HG03565 (cell line): Measurements from ENCODE around the gene STEAP2.
A peak's percentile ranks its signal among the peaks of the same experiment; 100 is the strongest.
"Not testable (repeated sequence)": the region's sequence is repeated elsewhere in the genome, so short reads cannot be mapped to it uniquely, and the experiment has no call there.

Experiments used
- ATAC-seq: cut with Tn5 transposase; IDR thresholded peaks from one replicate; pipeline ENCODE4 v1.9.1; 2021; ENCODE audit warnings: mild to moderate bottlenecking, moderate library complexity; ENCODE audit not compliant: unreplicated experiment

STEAP2 gene

GRCh38 chr7:90211391-90212148 lies at the start of gene STEAP2:
Gene STEAP2 (plus strand): TSS chr7:90211740. CDS start chr7:90225083, 13,343 bp downstream.
- ATAC-seq = peak; percentile 81

- no peak for ATAC-seq
Observed at GRCh38 chr7:90163534-90163933, 48.0 kb upstream of the STEAP2 start.

- no peak for ATAC-seq
Observed at GRCh38 chr7:90165724-90166123, 45.8 kb upstream of the STEAP2 start.

- no peak for ATAC-seq
Observed at GRCh38 chr7:90166153-90166552, 45.4 kb upstream of the STEAP2 start.

DNA sequence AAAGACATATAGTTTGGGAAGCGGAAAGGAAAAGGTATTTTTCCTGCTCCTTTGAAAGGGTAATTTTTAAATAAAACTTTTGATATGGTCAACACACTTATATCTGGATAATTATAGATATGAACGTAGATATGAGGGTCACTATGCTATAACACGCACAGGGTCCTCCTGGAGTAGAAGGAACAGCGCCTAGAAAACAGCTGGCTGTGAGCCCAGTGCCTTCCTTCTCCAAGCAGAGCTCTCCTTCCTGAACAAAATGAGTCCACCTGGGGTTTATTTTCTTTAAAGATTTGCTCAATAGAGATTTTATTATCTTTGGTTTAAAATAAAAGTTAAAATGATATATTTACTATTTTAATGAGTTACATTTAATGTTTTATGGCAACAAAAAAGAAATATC lies 44.2 kb upstream of the STEAP2 start:
- no peak for ATAC-seq

DNA sequence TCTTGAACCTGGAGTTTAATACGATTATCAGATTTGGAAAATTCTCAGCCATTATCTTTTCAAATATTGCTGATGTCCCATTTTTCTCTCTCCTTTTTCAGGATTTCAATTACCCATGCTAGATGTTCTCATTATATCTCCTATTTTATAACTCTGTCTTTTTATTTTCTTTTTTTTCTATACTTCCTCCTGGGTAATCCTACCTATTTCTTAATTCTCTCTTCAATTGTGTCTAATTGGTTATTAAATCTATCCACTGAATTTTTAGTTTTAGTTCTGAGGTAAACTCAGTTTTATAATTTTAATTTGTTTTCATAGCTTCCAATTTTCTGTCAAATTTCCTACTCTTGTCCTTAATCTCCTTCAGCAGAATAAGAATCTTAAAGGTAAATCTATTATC lies 41.6 kb upstream of the STEAP2 start:
- no peak for ATAC-seq

- no peak for ATAC-seq
Observed at GRCh38 chr7:90172121-90172520, 39.4 kb upstream of the STEAP2 start.

DNA sequence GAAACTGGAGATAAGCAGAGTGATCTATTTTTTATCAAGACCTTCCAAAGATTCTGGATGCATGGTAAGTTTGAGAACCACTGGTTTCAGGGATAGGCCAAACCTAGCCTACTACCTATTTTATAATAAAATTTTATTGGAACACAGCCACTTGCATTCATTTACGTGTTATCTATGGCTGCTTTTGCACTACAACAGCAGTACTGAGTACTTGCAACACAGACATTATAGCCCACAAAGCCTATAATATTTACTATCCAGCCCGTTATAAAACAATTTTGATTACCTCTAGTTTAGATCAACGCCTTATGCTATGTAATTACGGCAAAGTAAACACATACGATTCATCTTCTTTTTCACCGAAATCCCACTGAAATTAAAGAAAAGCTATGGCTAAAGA lies 38.9 kb upstream of the STEAP2 start:
- ATAC-seq = no peak

GRCh38 chr7:90173127-90173844 lies 38.3 kb upstream of the STEAP2 start:
- peak; percentile 88 for ATAC-seq

- no peak for ATAC-seq
Observed at GRCh38 chr7:90175667-90176066, 35.9 kb upstream of the STEAP2 start.

- no peak for ATAC-seq
Observed at GRCh38 chr7:90176195-90176594, 35.3 kb upstream of the STEAP2 start.

- no peak for ATAC-seq
Observed at GRCh38 chr7:90178166-90178565, 33.4 kb upstream of the STEAP2 start.

DNA sequence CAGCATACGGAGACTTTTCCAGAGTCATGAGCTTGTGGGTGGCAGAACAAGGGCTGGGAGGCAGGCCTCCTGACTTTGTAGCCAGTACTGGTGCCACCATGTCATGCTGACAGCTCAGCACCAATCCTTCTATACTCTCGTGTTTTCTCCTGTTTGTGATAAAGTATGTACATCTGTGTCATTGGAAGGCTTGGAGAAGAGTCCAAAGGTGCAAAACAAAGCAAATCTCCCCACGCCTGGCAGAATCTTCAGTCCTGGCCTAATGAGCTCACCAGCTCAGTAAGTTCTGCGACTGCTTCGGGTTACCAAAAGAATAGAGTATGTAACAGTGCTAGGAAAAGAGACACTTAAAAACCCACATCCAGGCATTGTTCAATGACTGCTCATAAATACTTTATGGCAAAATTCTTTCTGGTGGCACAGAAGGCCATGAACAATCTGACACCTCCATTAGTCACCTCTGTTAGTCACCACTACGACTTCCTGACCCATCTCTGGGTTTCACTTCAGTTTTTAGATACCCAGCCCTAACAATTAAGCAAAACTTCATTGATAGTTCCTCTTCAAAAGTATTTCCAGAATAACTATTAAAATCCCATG lies 32.8 kb upstream of the STEAP2 start:
- ATAC-seq = peak; percentile 97

- no peak for ATAC-seq
Observed at GRCh38 chr7:90180011-90180585, 31.4 kb upstream of the STEAP2 start.

- no peak for ATAC-seq
Observed at GRCh38 chr7:90180649-90181048, 30.9 kb upstream of the STEAP2 start.

- ATAC-seq = no peak
Observed at GRCh38 chr7:90181485-90181884, 30.1 kb upstream of the STEAP2 start.

DNA sequence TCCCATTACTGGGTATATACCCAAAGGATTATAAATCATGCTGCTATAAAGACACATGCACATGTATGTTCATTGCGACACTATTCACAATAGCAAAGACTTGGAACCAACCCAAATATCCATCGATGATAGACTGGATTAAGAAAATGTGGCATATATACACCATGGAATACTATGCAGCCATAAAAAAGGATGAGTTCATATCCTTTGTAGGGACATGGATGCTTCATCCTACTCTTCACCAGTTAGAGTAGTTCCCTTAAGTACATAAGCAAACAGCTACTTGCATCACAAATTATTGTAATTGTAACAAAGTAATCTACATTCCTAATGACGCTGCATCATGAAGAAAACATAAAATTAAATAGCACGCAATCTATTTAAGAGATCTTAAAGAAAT lies 25.2 kb upstream of the STEAP2 start:
- ATAC-seq = not testable (repeated sequence)

DNA sequence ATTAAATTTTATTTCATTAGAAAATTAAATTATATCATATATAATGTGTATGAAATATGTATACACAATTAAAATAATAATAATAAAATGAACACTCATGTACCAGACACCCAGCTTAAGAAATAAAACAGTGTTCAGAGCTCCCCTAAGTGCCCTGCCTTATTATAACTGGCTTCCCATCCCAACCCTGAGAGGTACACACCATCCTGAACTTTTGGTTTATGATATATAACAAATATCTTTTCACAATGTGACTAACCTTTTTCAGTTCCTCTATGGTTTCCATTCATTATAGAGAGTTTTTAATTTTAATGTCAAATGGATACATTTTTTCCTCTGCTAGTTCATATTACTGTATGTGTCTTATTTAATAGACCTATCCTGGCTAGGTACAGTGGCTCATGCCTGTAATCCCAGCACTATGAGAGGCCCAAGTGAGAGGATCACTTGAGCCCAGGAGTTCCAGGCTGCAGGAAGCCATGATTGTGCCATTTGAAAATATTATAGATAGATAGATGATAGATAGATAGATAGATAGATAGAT lies 24.0 kb upstream of the STEAP2 start:
- ATAC-seq = no peak

DNA sequence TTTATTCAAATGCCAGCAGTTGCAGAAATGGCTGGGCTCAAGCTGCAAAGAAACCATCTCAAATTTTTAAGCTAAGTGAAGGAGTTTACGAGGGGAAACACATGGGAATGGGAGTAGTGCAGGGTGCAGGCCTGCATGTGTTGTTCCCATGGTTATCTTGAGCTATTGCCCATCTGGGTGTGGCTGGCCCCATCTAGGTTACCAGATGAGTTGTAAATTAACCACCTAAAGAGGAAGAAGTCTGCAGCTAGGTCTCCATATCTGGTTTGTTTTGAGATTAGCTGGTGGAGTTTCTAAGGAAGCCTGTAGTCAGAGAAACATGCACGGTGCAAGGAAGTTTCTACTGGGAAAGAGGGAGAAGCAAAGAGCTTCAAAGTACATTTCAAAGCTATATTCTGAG lies 23.3 kb upstream of the STEAP2 start:
- peak; percentile 89 for ATAC-seq

GRCh38 chr7:90190995-90191394 lies 20.5 kb upstream of the STEAP2 start:
- ATAC-seq = no peak

DNA sequence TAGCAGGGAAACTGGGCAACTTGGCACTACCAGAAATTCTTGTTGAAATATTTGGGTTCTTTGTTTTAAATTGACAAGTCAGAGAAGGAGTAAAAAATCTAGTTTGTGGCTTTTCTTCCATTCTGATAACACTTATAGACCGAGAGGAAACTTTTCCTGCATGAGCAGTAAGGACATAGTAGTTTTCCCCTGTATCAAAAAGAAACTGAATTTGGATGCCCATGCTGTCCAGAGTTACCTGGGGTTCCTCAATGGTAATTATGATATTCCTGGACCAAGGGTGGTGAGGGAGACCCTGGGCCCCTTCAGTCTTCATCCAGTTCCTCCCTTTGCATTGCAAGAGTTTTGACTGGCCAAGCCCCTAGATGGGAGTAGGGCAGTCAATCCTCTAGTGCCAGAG lies 19.9 kb upstream of the STEAP2 start:
- ATAC-seq = no peak
